Stimulated activated effector memory CD8-positive, alpha-beta T cell treated with anti-CD3 and anti-CD28 coated beads, Interleukin-12 subunit alpha, Interleukin-12 subunit beta, amount 100 ng/mL, for 72 hours (primary cell): ENCODE results near the gene MARS2.
"Not testable (repeated sequence)": the region's sequence is repeated elsewhere in the genome, so short reads cannot be mapped to it uniquely, and the experiment has no call there.

Experiments
- ATAC-seq: fragments of 150-1000 bp; cut with Tn5 transposase; 2 replicates; pipeline ENCODE4 v1.10.0; 2021
- DNase-seq, 2 donors: peaks; one replicate each; pipeline ENCODE4 v3.0.0; 2021 to 2022; ENCODE audit warnings: low spot score in 2 of 2
- H3K27ac Mint-ChIP-seq: one replicate; pipeline ENCODE4 v1.8.0; 2022; ENCODE audit warnings: mild to moderate bottlenecking, mixed read lengths
- H3K36me3 Mint-ChIP-seq: one replicate; pipeline ENCODE4 v1.8.0; 2022; ENCODE audit warnings: mild to moderate bottlenecking, mixed read lengths
- H3K4me1 Mint-ChIP-seq: one replicate; pipeline ENCODE4 v1.8.0; 2022; ENCODE audit warnings: mixed read lengths
- H3K4me3 Mint-ChIP-seq: one replicate; pipeline ENCODE4 v1.8.0; 2022; ENCODE audit warnings: mild to moderate bottlenecking, mixed read lengths
- H3K9me3 Mint-ChIP-seq: one replicate; pipeline ENCODE4 v1.8.0; 2022; ENCODE audit warnings: mixed read lengths

Gene MARS2

GRCh38 chr2:197705121-197705911, at the start of gene MARS2:
Gene MARS2, plus strand, starts transcription at chr2:197705369. Its CDS starts 37 bp downstream, at chr2:197705406.
- H3K4me3 Mint-ChIP-seq = peak within 1 kb of the TSS; percentile 90
- ATAC-seq (peak; percentile 92), DNase-seq (peak; percentile 84 to 95)
- H3K36me3 Mint-ChIP-seq = peaks cover 44% of the 10 kb centered on the region
- peak within 1 kb of the TSS; percentile 95 for H3K27ac Mint-ChIP-seq
- no peaks in the 10 kb centered on the region for H3K9me3 Mint-ChIP-seq
- H3K4me1 Mint-ChIP-seq = peaks cover 55% of the 10 kb centered on the region

GRCh38 chr2:197657562-197657961, 47.6 kb upstream of the MARS2 start:
- ATAC-seq (no peak), DNase-seq (no peak)
- no peak overlapping the region for H3K27ac Mint-ChIP-seq
- H3K4me3 Mint-ChIP-seq = no peak overlapping the region
- no peaks in the 10 kb centered on the region for H3K36me3 Mint-ChIP-seq
- H3K4me1 Mint-ChIP-seq = no peaks in the 10 kb centered on the region
- no peaks in the 10 kb centered on the region for H3K9me3 Mint-ChIP-seq

- Mint-ChIP-seq H3K4me1 (no peaks in the 10 kb centered on the region), H3K27ac (no peak overlapping the region), H3K9me3 (peaks cover 7% of the 10 kb centered on the region), H3K36me3 (no peaks in the 10 kb centered on the region), H3K4me3 (no peak overlapping the region)
- no peak for ATAC-seq
- no peak for DNase-seq
These were observed 43.5 kb upstream of the MARS2 start for GRCh38 chr2:197661626-197662025.

- H3K36me3 Mint-ChIP-seq = no peaks in the 10 kb centered on the region
- H3K27ac Mint-ChIP-seq = no peak overlapping the region
- peaks cover 14% of the 10 kb centered on the region for H3K9me3 Mint-ChIP-seq
- no peak for ATAC-seq
- H3K4me3 Mint-ChIP-seq = no peak overlapping the region
- no peaks in the 10 kb centered on the region for H3K4me1 Mint-ChIP-seq
- no peak for DNase-seq
These were observed 38.9 kb upstream of the MARS2 start for GRCh38 chr2:197666277-197666676.

- DNase-seq (no peak), ATAC-seq (no peak)
- H3K27ac Mint-ChIP-seq = no peak overlapping the region
- no peaks in the 10 kb centered on the region for H3K36me3 Mint-ChIP-seq
- H3K4me1 Mint-ChIP-seq = no peaks in the 10 kb centered on the region
- no peak overlapping the region for H3K4me3 Mint-ChIP-seq
- H3K9me3 Mint-ChIP-seq = peaks cover 14% of the 10 kb centered on the region
These were observed 36.9 kb upstream of the MARS2 start for GRCh38 chr2:197668296-197668695.

- no peak for ATAC-seq
- H3K4me1 Mint-ChIP-seq = no peaks in the 10 kb centered on the region
- H3K36me3 Mint-ChIP-seq = no peaks in the 10 kb centered on the region
These were observed 36.1 kb upstream of the MARS2 start for GRCh38 chr2:197669077-197669476.

GRCh38 chr2:197672371-197672893, 32.7 kb upstream of the MARS2 start:
- Mint-ChIP-seq H3K4me3 (no peak overlapping the region), H3K36me3 (no peaks in the 10 kb centered on the region), H3K27ac (no peak overlapping the region), H3K9me3 (peaks cover 2% of the 10 kb centered on the region), H3K4me1 (peaks cover 5% of the 10 kb centered on the region)
- DNase-seq = no peak
- ATAC-seq = no peak

More at GRCh38 chr2:197669077-197669476, 36.1 kb upstream of the MARS2 start:
- no peak overlapping the region for H3K27ac Mint-ChIP-seq
- no peak overlapping the region for H3K4me3 Mint-ChIP-seq
- DNase-seq = no peak
- peaks cover 14% of the 10 kb centered on the region for H3K9me3 Mint-ChIP-seq

- ATAC-seq (no peak), DNase-seq (no peak)
- no peak overlapping the region for H3K4me3 Mint-ChIP-seq
- H3K27ac Mint-ChIP-seq = no peak overlapping the region
- H3K4me1 Mint-ChIP-seq = peaks cover 5% of the 10 kb centered on the region
- no peaks in the 10 kb centered on the region for H3K36me3 Mint-ChIP-seq
- no peaks in the 10 kb centered on the region for H3K9me3 Mint-ChIP-seq
These were observed 32.1 kb upstream of the MARS2 start for GRCh38 chr2:197673106-197673505.

- DNase-seq (no peak), ATAC-seq (no peak)
- Mint-ChIP-seq H3K36me3 (no peaks in the 10 kb centered on the region), H3K9me3 (no peaks in the 10 kb centered on the region), H3K4me1 (peaks cover 5% of the 10 kb centered on the region), H3K4me3 (no peak overlapping the region), H3K27ac (no peak overlapping the region)
These were observed 31.6 kb upstream of the MARS2 start for GRCh38 chr2:197673606-197674005.

- Mint-ChIP-seq H3K9me3 (no peaks in the 10 kb centered on the region), H3K4me1 (peaks cover 5% of the 10 kb centered on the region), H3K27ac (no peak overlapping the region), H3K36me3 (no peaks in the 10 kb centered on the region), H3K4me3 (no peak overlapping the region)
- no peak for ATAC-seq
- DNase-seq = no peak
These were observed 31.1 kb upstream of the MARS2 start for GRCh38 chr2:197674060-197674459.

GRCh38 chr2:197674591-197674990, 30.6 kb upstream of the MARS2 start:
- no peak for DNase-seq
- H3K36me3 Mint-ChIP-seq = no peaks in the 10 kb centered on the region

GRCh38 chr2:197675246-197675645, 29.9 kb upstream of the MARS2 start, which contains the start of gene RFTN2:
Gene RFTN2, minus strand, starts transcription at chr2:197675587. Its CDS starts 129 bp downstream, at chr2:197675458.
- Mint-ChIP-seq H3K27ac (no peak within 1 kb of the TSS), H3K9me3 (no peaks in the 10 kb centered on the region), H3K4me3 (no peak within 1 kb of the TSS), H3K36me3 (no peaks in the 10 kb centered on the region), H3K4me1 (peaks cover 5% of the 10 kb centered on the region)
- no peak for ATAC-seq
- DNase-seq = no peak

More at GRCh38 chr2:197674591-197674990, 30.6 kb upstream of the MARS2 start:
- Mint-ChIP-seq H3K27ac (no peak overlapping the region), H3K9me3 (no peaks in the 10 kb centered on the region), H3K4me1 (peaks cover 5% of the 10 kb centered on the region), H3K4me3 (no peak overlapping the region)
- no peak for ATAC-seq

GRCh38 chr2:197675711-197676188, 29.4 kb upstream of the MARS2 start:
- H3K9me3 Mint-ChIP-seq = no peaks in the 10 kb centered on the region
- peaks cover 5% of the 10 kb centered on the region for H3K4me1 Mint-ChIP-seq
- no peaks in the 10 kb centered on the region for H3K36me3 Mint-ChIP-seq
- DNase-seq (no peak), ATAC-seq (no peak)
- H3K4me3 Mint-ChIP-seq = no peak overlapping the region
- H3K27ac Mint-ChIP-seq = no peak overlapping the region

- Mint-ChIP-seq H3K9me3 (no peaks in the 10 kb centered on the region), H3K4me3 (no peak overlapping the region), H3K4me1 (peaks cover 5% of the 10 kb centered on the region), H3K27ac (no peak overlapping the region), H3K36me3 (no peaks in the 10 kb centered on the region)
- DNase-seq (no peak), ATAC-seq (no peak)
These were observed 28.1 kb upstream of the MARS2 start for GRCh38 chr2:197677056-197677455.

- Mint-ChIP-seq H3K9me3 (no peaks in the 10 kb centered on the region), H3K36me3 (no peaks in the 10 kb centered on the region), H3K4me3 (no peak overlapping the region), H3K27ac (no peak overlapping the region), H3K4me1 (peaks cover 5% of the 10 kb centered on the region)
- DNase-seq = no peak
- ATAC-seq = peak; percentile 60
These were observed 27.7 kb upstream of the MARS2 start for GRCh38 chr2:197677483-197677882.

- peaks cover 15% of the 10 kb centered on the region for H3K4me1 Mint-ChIP-seq
- H3K4me3 Mint-ChIP-seq, H3K27ac Mint-ChIP-seq, ATAC-seq, DNase-seq, H3K36me3 Mint-ChIP-seq, H3K9me3 Mint-ChIP-seq: not testable (repeated sequence)
These were observed 10.0 kb upstream of the MARS2 start for GRCh38 chr2:197695206-197695605.
